Body of pancreas (tissue), 4 donors: ENCODE measurements around the gene LAMA2.

ENCODE experiments used
- POLR2A ChIP-seq, 3 donors: fragments of 450-650 bp; IDR thresholded peaks; one replicate each; pipeline ENCODE4 v1.6.1; 2016; ENCODE audit warnings: antibody characterized with exemption in 3 of 3, mild to moderate bottlenecking in 2 of 3
- TF ChIP-seq, protein P1 (sequence below), 7 experiments: fragments of 450-650 bp in 4 of 7; fragments of 200-600 bp in 3 of 7; sonication (generic) in 3 of 7; IDR thresholded peaks; one replicate each; pipeline ENCODE4 v1.5.1; 2016 to 2019; ENCODE audit warnings: antibody characterized with exemption in 7 of 7

DNA sequence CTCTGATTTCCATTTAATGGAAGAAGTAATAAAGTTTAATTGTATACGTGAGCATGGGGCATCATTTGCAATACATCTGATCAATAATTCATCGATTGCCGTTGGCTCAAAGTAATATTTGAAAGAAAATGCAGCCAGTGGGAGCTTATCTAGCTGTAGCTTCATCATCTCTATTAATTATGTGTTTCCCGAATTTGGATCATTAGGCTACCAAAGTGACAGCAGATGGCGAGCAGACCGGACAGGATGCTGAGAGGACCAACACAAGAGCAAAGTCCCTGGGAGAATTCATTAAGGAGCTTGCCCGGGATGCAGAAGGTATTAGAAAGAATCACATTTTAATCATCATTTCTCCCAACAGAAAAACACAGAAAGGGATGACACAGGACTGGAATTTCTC, 500.0 kb downstream of the LAMA2 start:
- TF ChIP-seq, protein P1, sequence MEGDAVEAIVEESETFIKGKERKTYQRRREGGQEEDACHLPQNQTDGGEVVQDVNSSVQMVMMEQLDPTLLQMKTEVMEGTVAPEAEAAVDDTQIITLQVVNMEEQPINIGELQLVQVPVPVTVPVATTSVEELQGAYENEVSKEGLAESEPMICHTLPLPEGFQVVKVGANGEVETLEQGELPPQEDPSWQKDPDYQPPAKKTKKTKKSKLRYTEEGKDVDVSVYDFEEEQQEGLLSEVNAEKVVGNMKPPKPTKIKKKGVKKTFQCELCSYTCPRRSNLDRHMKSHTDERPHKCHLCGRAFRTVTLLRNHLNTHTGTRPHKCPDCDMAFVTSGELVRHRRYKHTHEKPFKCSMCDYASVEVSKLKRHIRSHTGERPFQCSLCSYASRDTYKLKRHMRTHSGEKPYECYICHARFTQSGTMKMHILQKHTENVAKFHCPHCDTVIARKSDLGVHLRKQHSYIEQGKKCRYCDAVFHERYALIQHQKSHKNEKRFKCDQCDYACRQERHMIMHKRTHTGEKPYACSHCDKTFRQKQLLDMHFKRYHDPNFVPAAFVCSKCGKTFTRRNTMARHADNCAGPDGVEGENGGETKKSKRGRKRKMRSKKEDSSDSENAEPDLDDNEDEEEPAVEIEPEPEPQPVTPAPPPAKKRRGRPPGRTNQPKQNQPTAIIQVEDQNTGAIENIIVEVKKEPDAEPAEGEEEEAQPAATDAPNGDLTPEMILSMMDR (IDR thresholded peaks at IDR 0.05) = no peak
- TF ChIP-seq POLR2A (IDR thresholded peaks at IDR 0.05) = no peak
